Measurements from ENCODE around the gene CAMK1D.

DNA sequence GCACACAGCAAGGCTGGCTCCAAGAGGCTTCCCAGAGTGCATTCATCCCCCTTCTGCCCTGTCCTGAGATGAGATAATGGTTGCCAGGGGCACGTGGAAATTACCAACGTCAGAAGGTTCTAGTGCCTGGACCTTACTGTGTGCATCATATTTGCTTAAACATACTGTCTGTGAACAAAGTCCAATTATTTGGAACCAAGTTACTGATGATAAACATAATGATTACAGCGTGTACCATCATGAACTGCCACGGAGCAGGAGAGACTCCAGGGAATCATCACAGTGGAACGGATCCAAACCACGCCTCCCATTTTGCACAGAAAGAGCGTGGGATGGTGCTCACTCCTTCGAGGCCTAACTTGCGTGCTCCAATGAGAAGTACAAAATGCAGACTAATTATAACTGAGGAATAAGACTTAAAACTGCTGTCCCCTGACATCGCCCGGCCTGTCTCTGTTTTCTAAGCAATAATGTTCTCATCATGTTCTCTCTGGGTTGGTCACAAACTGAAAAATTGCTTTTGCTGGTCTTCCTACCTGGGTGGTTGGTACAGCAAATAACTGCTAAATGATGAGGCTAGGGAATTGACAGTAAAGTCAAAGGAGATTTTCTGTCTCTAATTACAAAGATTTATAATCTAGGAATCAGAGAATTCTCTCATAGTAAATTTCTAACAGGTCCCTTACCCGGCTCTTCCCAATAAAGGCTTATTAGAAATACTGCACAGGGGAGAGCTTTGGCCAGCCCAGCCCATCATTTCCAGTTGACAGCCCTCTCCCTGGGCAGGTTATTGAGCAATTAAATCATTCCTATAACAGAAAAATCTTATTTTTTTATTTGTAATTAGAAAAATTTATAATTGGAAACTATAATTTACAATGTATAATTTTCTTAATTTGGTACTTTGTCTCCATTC lies 182.2 kb downstream of the CAMK1D start:
- TF ChIP-seq CTCF (IDR thresholded peaks at IDR 0.05; ENCODE audit: low read length) (no peak), EZH2 (optimal IDR thresholded peaks at IDR 0.05; ENCODE audit: low read depth, low read length) (no peak), EZH2phosphoT487 (IDR thresholded peaks at IDR 0.05; ENCODE audit: low read length) (no peak)
